GM18517 (cell line): Measurements from ENCODE around the gene UXT.
"Not testable (repeated sequence)": the region's sequence is repeated elsewhere in the genome, so short reads cannot be mapped to it uniquely, and the experiment has no call there.

Source experiments
- ATAC-seq: cut with Tn5 transposase; IDR thresholded peaks from one replicate; pipeline ENCODE4 v1.9.1; 2021; ENCODE audit warnings: mild to moderate bottlenecking, moderate library complexity; ENCODE audit not compliant: unreplicated experiment

Gene UXT

DNA sequence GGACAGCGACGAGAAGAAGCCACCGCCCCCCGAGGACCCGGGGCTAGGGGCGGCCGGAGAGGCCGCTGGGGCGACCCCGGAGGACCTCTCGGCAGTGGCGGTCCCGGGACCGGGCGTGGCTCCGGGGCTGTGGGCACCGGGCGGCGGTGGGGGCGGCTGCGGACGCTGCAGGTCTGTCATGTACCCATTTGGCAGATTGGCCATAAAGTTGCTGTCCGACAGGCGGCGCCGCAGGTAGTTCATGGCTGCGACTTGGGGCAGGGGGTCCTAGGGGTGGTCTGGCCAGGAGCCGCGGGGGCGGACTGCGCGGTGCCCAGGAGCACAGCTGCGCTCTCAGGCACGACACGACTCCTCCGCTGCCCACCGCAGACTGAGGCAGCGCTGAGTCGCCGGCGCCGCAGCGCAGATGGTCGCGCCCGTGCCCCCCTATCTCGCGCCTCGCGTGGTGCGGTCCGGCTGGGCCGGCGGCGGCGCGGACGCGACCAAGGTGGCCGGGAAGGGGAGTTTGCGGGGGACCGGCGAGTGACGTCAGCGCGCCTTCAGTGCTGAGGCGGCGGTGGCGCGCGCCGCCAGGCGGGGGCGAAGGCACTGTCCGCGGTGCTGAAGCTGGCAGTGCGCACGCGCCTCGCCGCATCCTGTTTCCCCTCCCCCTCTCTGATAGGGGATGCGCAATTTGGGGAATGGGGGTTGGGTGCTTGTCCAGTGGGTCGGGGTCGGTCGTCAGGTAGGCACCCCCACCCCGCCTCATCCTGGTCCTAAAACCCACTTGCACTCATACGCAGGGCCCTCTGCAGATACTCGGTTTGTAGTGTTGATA lies 39.3 kb downstream of the UXT start, which contains the start of gene SYN1:
Gene SYN1 (minus strand): TSS at position 372 of the 817 bp plus-strand sequence. CDS start 129 bp downstream, at position 243.
- no peak for ATAC-seq

DNA sequence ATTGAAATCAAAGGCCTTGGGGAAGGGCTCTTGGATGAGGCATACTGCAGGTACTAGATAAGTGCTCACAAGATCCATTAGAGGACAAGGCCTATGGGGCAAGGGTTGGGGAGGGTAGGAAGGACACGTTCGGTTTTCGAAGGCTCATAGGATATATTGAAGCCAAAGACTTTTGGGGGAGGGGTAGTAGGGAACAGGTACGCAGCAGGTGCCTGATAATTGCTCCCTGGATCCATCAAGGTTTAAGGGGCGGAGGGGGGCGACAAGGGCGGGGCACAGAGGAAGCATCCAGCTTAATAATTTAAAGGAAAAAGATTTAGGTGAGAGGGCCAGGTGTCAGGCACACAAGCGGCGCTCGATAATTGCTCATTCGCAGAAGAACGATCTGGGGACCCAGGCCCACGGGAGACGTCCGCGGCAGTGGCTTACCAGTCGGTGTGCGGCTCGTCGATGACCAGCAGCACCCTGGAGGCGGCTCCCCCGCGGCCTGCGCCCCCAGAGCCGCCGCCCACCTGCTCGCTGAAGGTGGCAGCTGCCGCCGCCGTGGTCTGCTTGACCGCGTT lies 40.0 kb downstream of the UXT start:
- ATAC-seq, result no peak

GRCh38 chrX:47614618-47615017 lies 44.4 kb downstream of the UXT start:
- no peak for ATAC-seq

DNA sequence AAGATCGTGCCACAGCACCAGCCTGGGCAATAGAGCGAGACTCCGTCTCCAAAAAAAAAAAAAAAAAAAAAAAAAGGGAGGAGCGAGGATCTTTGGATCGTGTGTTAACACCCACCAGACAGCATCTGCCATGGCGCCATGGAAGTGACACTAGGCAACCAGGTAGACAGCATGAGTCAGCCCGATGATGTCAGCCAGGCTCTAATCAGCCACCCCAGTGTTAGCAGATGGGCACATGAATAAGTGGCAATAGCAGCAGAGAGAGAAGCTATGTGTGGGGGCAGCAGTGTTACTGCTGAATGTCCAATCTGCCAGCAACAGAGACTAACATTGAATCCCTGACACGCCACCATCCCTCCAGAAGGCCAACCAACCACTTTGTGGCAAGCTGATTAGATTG lies 45.9 kb downstream of the UXT start:
- ATAC-seq, result no peak

DNA sequence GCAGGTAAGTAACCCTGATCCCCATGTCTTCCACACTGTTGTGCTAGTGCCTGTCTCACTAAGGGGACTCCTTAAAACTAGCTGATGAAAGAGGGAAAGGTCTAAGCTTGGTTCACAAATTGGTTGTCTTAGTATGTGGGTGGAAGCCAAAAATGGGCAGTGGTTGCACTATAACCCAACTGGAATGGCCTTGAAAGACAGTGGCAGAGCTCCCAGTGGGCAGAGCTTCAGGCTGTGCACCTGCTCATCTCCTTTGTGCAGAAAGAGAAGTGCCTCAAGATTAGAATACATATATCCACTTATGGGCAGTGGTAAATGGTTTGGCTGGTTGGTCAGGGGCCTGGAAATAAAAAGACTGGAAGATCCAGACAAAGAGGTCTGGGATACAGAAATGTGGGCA lies 46.6 kb downstream of the UXT start:
- ATAC-seq, result no peak

DNA sequence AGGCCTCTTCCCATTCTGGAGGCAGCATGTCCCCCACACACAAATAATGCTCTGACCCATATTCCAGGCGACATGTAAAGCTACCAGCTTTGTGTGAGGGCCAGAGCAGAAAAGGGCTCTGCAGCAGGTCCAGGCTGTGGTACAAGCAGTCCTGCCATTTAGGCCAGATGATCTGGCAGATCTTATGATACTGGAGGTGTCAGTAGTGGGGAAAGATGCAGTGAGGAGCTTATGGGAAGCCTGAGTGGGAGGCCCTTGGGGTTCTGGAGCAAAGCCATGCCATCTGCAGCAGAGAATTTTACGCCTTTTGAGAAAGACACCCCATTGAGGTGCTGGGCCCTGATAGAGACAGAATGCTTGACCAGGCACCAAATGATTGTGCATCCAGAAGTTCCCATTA lies 47.1 kb downstream of the UXT start:
- ATAC-seq, result no peak

- no peak for ATAC-seq
Measured at GRCh38 chrX:47611489-47611888, 47.5 kb downstream of the UXT start.

- ATAC-seq, result no peak
Measured at GRCh38 chrX:47610511-47610910, 48.5 kb downstream of the UXT start.

- no peak for ATAC-seq
Measured at GRCh38 chrX:47608130-47608810, 50.7 kb downstream of the UXT start.

DNA sequence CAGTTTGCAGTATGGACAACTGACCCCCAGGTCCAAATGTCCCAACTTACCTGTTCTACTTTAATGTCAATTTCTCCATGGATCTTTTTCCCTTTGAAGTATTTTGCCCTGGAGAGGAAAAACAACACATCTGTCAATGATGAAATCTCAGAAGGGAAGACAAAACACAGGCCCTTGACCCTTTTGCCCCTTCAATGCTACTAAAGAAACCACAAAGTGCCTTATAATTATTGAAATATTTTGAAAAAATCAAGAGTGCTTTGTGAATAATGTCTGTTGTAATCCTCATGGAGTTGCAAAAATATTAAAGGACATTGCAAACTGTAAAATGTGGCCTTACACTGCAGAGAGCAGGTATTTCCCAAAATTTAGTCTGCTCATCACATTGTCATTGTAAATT lies 51.9 kb downstream of the UXT start:
- ATAC-seq, result no peak

DNA sequence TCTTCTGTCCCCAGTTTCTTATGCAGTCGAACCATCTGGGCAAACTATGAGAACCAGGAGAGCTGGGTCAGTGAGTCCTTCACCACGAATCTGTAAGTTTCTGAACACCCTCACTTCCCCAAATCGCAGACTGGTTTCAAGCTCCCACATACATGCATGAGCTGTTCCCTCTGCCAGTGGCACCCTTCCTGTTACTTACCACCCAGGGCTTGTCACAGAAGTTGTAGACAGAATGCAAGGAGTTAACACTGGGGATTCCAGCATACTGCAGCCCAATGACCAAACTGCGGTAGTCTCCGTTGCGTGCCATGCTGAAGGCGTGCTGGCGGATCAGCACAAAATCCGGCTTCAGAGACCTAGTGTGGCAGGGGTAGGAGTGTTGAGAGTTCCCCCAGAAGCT lies 54.0 kb downstream of the UXT start:
- no peak for ATAC-seq

GRCh38 chrX:47603125-47603524 lies 55.9 kb downstream of the UXT start:
- ATAC-seq, result not testable (repeated sequence)
